Panc1 (cell line): Measurements from ENCODE around the gene EPB41L4B. TPM values are rescaled to one million over a fixed set of nuclear protein-coding genes. Genes with fewer than 3 reads are reported as not detected.
A peak's percentile ranks its signal among the peaks of the same experiment; 100 is the strongest.

Experiments
- ATAC-seq: fragments of 200-7000 bp; cut with Tn5 transposase; 2 replicates; pipeline ENCODE4 v1.9.1; 2020; ENCODE audit warnings: mild to moderate bottlenecking, moderate library complexity
- BruUV-seq: library from RNA; stranded (reverse); fragments of 400-500 nt; replicated peaks from 2 replicates; lab custom pipeline; 2021; lab: Mats Ljungman, UMichigan
- CTCF ChIA-PET: fragments of 300-600 bp; sonication (Branson Sonifier 250); formaldehyde crosslinking; loops from one replicate; lab custom pipeline; 2022; ENCODE audit warnings: antibody characterized with exemption; lab: Charles Lee
- POLR2A ChIA-PET: fragments of 300-600 bp; sonication (Branson Sonifier 250); formaldehyde crosslinking; loops from one replicate; lab custom pipeline; 2022; ENCODE audit warnings: antibody characterized with exemption; lab: Charles Lee
- DNase-seq: peaks from one replicate; pipeline ENCODE4 v3.0.0-alpha.2; 2010; ENCODE audit warnings: low read depth, low spot score
- H3K27ac ChIP-seq: 2 replicates; pipeline ENCODE4 v1.5.1; 2011; ENCODE audit warnings: mild to moderate bottlenecking, low read length, inconsistent platforms
- H3K27me3 ChIP-seq: fragments of 200-500 bp; sonication (Bioruptor generic); 2 replicates; pipeline ENCODE4 v1.6.0; 2014; ENCODE audit warnings: low read length, inconsistent platforms; ENCODE audit not compliant: control insufficient read depth, insufficient read depth
- H3K36me3 ChIP-seq: fragments of 200-500 bp; sonication (Bioruptor generic); 2 replicates; pipeline ENCODE4 v1.5.1; 2014; ENCODE audit warnings: inconsistent platforms, mild to moderate bottlenecking, low read length, moderate library complexity; ENCODE audit not compliant: control insufficient read depth, insufficient read depth
- H3K4me1 ChIP-seq: 2 replicates; pipeline ENCODE4 v1.5.1; 2011; ENCODE audit warnings: inconsistent platforms, mild to moderate bottlenecking, low read length, moderate library complexity; ENCODE audit not compliant: control insufficient read depth, insufficient read depth
- H3K4me3 ChIP-seq, 2 experiments: 2 replicates each; pipeline ENCODE4 v1.5.1; 2011 to 2012; ENCODE audit warnings: low read depth in 2 of 2, low read length in 2 of 2, mild to moderate bottlenecking in 2 of 2, inconsistent platforms in 1 of 2, moderate library complexity in 1 of 2
- H3K9me3 ChIP-seq: fragments of 200-500 bp; sonication (Bioruptor generic); 2 replicates; pipeline ENCODE4 v1.5.1; 2014; ENCODE audit warnings: low read depth, mild to moderate bottlenecking, inconsistent platforms, low read length, moderate library complexity; ENCODE audit not compliant: control insufficient read depth, insufficient read depth
- CTCF ChIP-seq: fragments of 450-650 bp; IDR thresholded peaks from 2 replicates; pipeline ENCODE4 v1.5.1; 2017; ENCODE audit warnings: mild to moderate bottlenecking
- POLR2AphosphoS5 ChIP-seq: IDR thresholded peaks from 2 replicates; pipeline ENCODE4 v1.6.1; 2012; ENCODE audit warnings: mild to moderate bottlenecking, low read depth, low read length, moderate library complexity
- REST ChIP-seq, 2 experiments: IDR thresholded peaks; 2 replicates each; pipeline ENCODE4 v1.6.1; 2011 to 2012; ENCODE audit warnings: low read depth in 2 of 2, control low read depth in 1 of 2, low read length in 1 of 2, mild to moderate bottlenecking in 1 of 2, moderate library complexity in 1 of 2; ENCODE audit not compliant: insufficient read depth in 1 of 2
- SIN3A ChIP-seq: IDR thresholded peaks from 2 replicates; pipeline ENCODE4 v1.6.1; 2012; ENCODE audit warnings: low read depth, mild to moderate bottlenecking, low read length, moderate library complexity, borderline replicate concordance; ENCODE audit not compliant: insufficient read depth
- TCF7L2 ChIP-seq: IDR thresholded peaks from 2 replicates; pipeline ENCODE4 v1.6.1; 2011; ENCODE audit warnings: mild to moderate bottlenecking, low read depth, low read length, inconsistent platforms
- in situ Hi-C: cut with HindIII; loops from 2 replicates; pipeline ENCODE4 v1.10.0; 2016; ENCODE audit warnings: low sequenced_read_pairs, low pct_unique_long_range_greater_than_20kb
- intact Hi-C: fragments of 100-400 bp; cut with micrococcal nuclease; formaldehyde crosslinking; loops from one replicate; pipeline ENCODE4 v1.10.0; 2022; ENCODE audit not compliant: unreplicated experiment
- total RNA-seq: library from RNA; stranded (reverse); gene quantifications from one replicate; pipeline ENCODE4 v1.2.1, GENCODE V29; 2021; ENCODE audit not compliant: unreplicated experiment

EPB41L4B gene
- total RNA-seq, 1 experiment from 2014 or later, result 27.8 TPM

- CTCF ChIA-PET, result no interaction called here
- no TSS peak for BruUV-seq
Observed at GRCh38 chr9:109253241-109253636, 67.6 kb downstream of the EPB41L4B start.

GRCh38 chr9:109252291-109252690 lies 68.6 kb downstream of the EPB41L4B start:
- ChIA-PET CTCF (no interaction called here), POLR2A (no interaction called here)
- H3K27ac ChIP-seq, result peak overlapping the region; percentile 93
- no peak for TF ChIP-seq POLR2AphosphoS5
- TF ChIP-seq TCF7L2, result no peak
- TF ChIP-seq REST (IDR thresholded peaks at IDR 0.05; ENCODE audit: insufficient read depth in 1 of 2, low read depth in 2 of 2, low read length in 1 of 2), result no peak
- TF ChIP-seq SIN3A, result no peak
- DNase-seq (no peak), ATAC-seq (no peak)
- no peak overlapping the region for H3K4me3 ChIP-seq
- no peaks in the 10 kb centered on the region for H3K27me3 ChIP-seq
- in situ Hi-C loops, result no loop called here
- H3K9me3 ChIP-seq, result no peaks in the 10 kb centered on the region
- intact Hi-C loops, result loop anchor here (2.0 kb wide), 1 partner anchor 65 kb away; no protein-coding TSS in a partner anchor
- no TSS peak for BruUV-seq
- H3K4me1 ChIP-seq, result peaks cover 71% of the 10 kb centered on the region
- H3K36me3 ChIP-seq, result no peaks in the 10 kb centered on the region

More at GRCh38 chr9:109253241-109253636, 67.6 kb downstream of the EPB41L4B start:
- in situ Hi-C loops, result no loop called here
- no peak for TF ChIP-seq CTCF
- TF ChIP-seq POLR2AphosphoS5, result no peak
- no peak for TF ChIP-seq REST (IDR thresholded peaks at IDR 0.05; ENCODE audit: insufficient read depth in 1 of 2, low read depth in 2 of 2, low read length in 1 of 2)
- no peak for TF ChIP-seq TCF7L2
- intact Hi-C loops, result loop anchor here (2.0 kb wide), 1 partner anchor 64 kb away; no protein-coding TSS in a partner anchor
- Histone ChIP-seq H3K9me3 (no peaks in the 10 kb centered on the region), H3K4me1 (peaks cover 67% of the 10 kb centered on the region), H3K27me3 (no peaks in the 10 kb centered on the region), H3K4me3 (no peak overlapping the region), H3K27ac (peak overlapping the region; percentile 93), H3K36me3 (no peaks in the 10 kb centered on the region)
- POLR2A ChIA-PET, result interaction anchor here (0.6 kb wide), 1 partner anchor 70 kb away, joined by 3 read pairs; no protein-coding TSS in a partner anchor
- ATAC-seq, result no peak
- DNase-seq, result no peak
